Stimulated activated naive CD8-positive, alpha-beta T cell treated with anti-CD3 and anti-CD28 coated beads, Interleukin-15, Interleukin-2, amounts not matched to agents 100 ng/mL and 50 ng/mL, for 24 hours (primary cell): ENCODE measurements around the gene PRDM11.

ENCODE experiments used
- H3K27ac Mint-ChIP-seq: one replicate; pipeline ENCODE4 v1.8.0; 2021; ENCODE audit warnings: mild to moderate bottlenecking, mixed read lengths
- H3K27me3 Mint-ChIP-seq: one replicate; pipeline ENCODE4 v1.8.0; 2021; ENCODE audit warnings: mixed read lengths
- H3K36me3 Mint-ChIP-seq: one replicate; pipeline ENCODE4 v1.8.0; 2021; ENCODE audit warnings: low read depth, mixed read lengths
- H3K4me1 Mint-ChIP-seq: one replicate; pipeline ENCODE4 v1.8.0; 2021; ENCODE audit warnings: low read depth, mixed read lengths
- H3K4me3 Mint-ChIP-seq: one replicate; pipeline ENCODE4 v1.8.0; 2021; ENCODE audit warnings: mild to moderate bottlenecking, mixed read lengths
- H3K9me3 Mint-ChIP-seq: one replicate; pipeline ENCODE4 v1.8.0; 2021; ENCODE audit warnings: mixed read lengths

Gene PRDM11

DNA sequence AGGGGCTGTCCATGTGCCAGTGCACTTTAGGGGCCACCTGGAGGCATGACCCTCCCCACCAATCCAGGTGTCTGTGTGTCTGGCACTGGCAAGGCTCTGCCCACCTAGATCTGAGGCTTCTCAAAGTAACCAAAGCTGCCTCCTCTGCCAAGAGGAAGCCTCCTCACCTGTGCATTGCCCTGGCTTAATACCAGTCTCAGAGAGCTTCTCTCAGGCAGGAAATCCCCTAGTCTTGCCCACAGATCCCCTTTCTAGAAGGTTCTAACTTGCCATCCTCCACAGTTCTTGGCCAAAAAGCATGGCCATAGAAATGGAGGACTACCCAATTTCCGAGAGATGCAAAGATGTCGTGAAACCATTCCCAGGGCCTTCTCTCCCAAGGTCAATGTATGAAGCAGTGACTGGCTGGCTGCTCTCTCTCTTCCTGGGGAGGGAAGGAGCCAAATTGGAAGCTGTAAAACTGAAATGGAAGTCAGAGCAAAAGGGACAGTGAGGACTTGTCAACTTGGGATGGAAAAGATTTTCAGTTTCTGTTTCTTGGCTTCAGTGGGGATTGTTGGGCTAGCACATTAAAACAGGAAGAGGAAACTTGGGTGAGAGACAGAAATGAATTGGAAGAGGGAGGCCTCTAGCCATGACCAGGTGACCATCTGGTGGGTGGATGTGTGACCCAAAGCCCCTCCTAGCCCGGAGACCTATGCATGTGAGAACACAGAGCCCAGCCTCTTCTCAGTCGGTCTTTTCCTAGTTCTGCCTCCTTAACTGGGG lies 68.8 kb downstream of the PRDM11 start:
- Mint-ChIP-seq H3K4me1 (peaks cover 3% of the 10 kb centered on the region), H3K36me3 (peaks cover 7% of the 10 kb centered on the region), H3K27ac (no peak overlapping the region), H3K4me3 (no peak overlapping the region), H3K9me3 (no peaks in the 10 kb centered on the region), H3K27me3 (no peaks in the 10 kb centered on the region)

DNA sequence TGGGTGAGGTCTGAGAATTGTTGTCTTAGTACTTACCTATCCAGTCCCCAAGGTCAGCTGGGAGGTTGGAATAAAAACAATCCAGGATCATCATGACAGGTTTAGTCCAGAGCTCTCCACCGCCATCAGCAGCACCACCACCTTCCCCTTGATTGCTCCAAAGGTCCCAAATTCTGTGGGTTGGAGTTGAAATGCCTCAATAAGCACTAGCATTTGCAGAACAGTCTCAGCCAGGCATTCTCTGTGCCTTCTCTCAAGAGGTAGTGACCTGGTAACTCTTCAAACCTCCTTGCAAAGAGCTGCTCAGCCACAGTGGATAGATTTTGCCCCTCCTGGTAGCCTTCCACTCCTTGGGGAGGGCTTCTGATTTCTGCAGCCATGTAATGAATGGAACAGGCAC lies 69.6 kb downstream of the PRDM11 start:
- Mint-ChIP-seq H3K36me3 (peaks cover 12% of the 10 kb centered on the region), H3K4me3 (no peak overlapping the region), H3K4me1 (peaks cover 3% of the 10 kb centered on the region), H3K27ac (no peak overlapping the region), H3K27me3 (no peaks in the 10 kb centered on the region), H3K9me3 (no peaks in the 10 kb centered on the region)

DNA sequence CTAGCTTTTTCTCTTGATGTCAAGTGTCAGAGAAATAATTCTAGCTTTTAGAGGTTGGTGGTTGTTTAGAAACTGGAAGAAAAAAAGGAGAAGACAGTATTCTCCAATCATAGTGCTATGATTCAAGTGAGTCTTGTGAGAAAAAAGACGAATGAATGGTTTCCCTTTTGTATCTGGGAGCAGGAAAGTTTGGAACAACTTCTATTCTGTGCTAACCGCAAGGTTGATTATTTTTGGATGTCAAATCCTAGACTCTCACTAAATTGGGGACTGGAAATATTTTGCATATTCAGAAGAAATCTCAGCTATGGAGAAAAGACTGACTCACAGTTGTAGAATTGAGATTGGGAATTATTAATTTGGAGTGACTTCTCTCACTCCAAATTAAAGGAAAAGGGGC lies 70.5 kb downstream of the PRDM11 start:
- peaks cover 3% of the 10 kb centered on the region for H3K4me1 Mint-ChIP-seq
- no peaks in the 10 kb centered on the region for H3K27me3 Mint-ChIP-seq
- peaks cover 17% of the 10 kb centered on the region for H3K36me3 Mint-ChIP-seq
- H3K4me3 Mint-ChIP-seq: no peak overlapping the region
- H3K9me3 Mint-ChIP-seq: no peaks in the 10 kb centered on the region
- no peak overlapping the region for H3K27ac Mint-ChIP-seq

DNA sequence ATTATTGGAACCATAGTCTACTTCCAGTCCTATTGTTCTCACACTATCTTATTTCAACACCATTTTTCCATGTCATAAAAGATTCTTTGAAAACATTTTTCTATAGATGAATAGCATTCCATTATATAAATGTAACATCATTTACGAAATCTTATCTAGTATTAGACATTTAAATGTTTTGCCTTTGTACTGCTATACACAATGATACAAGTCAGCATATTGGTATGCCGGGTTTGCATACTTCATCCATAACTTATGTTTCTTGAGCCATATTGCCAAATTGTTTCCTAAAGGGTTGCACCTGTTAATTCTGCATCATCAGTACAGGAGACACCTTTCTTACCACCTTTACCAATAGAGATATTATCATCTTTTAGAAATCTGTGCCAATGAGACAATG lies 71.6 kb downstream of the PRDM11 start:
- Mint-ChIP-seq H3K4me3 (no peak overlapping the region), H3K27ac (no peak overlapping the region), H3K27me3 (no peaks in the 10 kb centered on the region), H3K4me1 (peaks cover 3% of the 10 kb centered on the region), H3K9me3 (no peaks in the 10 kb centered on the region), H3K36me3 (peaks cover 17% of the 10 kb centered on the region)

DNA sequence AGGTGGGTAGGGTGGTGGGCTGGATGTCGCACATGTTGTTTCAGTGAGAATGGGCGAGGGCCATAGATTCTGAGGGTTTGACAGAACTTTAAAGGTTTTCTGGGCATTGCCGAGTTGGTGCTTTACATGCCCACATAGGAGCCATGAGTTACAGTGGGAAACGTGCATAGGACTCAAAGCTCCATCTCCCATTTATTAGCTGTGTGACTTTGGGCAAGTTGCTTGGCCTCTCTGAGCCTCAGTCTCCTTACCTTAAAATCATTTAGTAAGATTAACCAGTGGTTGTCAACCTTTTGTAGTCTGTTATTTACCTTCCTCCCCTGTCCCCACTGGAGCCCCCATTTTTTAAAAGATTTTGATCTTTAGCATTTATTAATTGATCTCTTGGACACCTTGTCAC lies 72.3 kb downstream of the PRDM11 start:
- Mint-ChIP-seq H3K4me1 (peaks cover 3% of the 10 kb centered on the region), H3K27ac (no peak overlapping the region), H3K27me3 (no peaks in the 10 kb centered on the region), H3K4me3 (no peak overlapping the region), H3K9me3 (no peaks in the 10 kb centered on the region), H3K36me3 (peaks cover 12% of the 10 kb centered on the region)

DNA sequence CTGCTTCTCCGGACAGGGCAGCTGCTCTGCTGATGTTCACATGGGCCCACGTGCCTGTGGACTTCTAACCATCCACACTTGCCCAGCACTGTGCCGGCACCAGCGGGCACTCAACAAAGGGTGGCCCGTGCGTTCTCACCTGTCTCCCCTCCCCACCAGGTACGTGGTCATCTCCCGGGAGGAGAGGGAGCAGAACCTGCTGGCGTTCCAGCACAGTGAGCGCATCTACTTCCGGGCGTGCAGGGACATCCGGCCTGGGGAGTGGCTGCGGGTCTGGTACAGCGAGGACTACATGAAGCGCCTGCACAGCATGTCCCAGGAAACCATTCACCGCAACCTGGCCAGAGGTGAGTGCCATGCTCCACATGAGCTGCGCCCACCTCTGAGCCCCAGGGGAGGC lies 73.0 kb downstream of the PRDM11 start:
- Mint-ChIP-seq H3K27me3 (no peaks in the 10 kb centered on the region), H3K9me3 (no peaks in the 10 kb centered on the region), H3K4me1 (peaks cover 3% of the 10 kb centered on the region), H3K27ac (no peak overlapping the region), H3K36me3 (peaks cover 12% of the 10 kb centered on the region), H3K4me3 (no peak overlapping the region)

DNA sequence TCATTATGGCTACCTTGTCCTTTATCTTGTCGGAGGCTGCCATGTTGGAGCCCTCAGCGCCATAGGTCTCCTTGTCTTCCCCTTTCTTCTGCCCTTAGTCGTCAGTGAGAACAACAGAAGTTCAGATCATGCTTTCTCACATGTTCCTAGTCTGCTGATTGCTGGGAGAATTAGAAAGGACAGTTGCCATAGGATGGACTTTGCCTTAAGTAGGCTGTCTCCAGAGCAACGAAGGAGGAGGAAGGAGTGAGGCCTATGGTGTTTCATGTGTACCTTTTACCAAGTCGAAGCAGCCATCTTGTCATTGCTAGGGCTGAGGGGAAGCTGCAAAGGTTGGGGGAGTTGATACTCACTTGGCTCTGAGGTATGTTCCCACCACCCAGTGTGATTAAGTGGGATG lies 77.1 kb downstream of the PRDM11 start:
- H3K27ac Mint-ChIP-seq: no peak overlapping the region
- no peaks in the 10 kb centered on the region for H3K4me1 Mint-ChIP-seq
- H3K27me3 Mint-ChIP-seq: no peaks in the 10 kb centered on the region
- no peak overlapping the region for H3K4me3 Mint-ChIP-seq
- peaks cover 27% of the 10 kb centered on the region for H3K36me3 Mint-ChIP-seq
- no peaks in the 10 kb centered on the region for H3K9me3 Mint-ChIP-seq

DNA sequence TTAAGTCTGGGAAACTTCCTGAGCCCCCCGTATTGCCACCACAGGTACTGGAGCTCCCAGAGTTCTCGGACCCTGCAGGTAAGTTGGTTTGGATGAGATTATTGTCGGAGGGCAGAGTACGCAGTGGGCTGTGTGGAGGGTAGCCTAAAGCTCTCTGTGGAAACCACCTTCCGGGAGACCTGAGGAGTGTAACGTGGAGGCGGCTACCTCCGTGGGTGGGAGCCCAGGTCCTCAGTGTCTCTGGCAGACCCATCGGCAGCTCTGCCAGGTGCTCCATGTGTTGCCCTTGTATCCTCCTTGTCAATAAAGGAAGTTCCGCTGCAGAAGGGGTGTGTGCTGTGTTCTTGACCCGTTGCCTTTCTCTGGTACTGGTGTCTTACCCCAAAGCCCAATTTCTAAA lies 78.3 kb downstream of the PRDM11 start:
- no peaks in the 10 kb centered on the region for H3K9me3 Mint-ChIP-seq

DNA sequence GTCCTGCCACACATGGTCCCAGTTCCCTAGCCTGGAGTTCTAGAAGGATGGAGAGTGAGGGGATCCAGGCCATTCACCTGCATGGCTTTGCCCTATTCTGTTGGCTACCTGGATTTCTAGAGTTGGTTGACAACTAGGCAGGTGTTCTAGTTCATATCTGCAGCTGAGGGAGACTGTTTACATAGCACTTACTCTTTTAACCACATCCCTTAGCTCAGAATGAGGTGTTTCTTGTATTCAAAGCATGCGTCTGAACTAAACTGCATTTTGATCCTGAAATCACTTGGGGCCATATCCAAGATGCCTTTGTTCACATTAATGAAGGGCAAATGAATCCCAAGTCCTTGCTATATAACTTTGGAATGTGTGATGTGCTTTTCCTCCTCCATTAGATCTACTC lies 78.8 kb downstream of the PRDM11 start:
- Mint-ChIP-seq H3K4me1 (no peaks in the 10 kb centered on the region), H3K36me3 (peaks cover 27% of the 10 kb centered on the region), H3K9me3 (no peaks in the 10 kb centered on the region)

More for the DNA sequence above, 78.3 kb downstream of the PRDM11 start:
- H3K27me3 Mint-ChIP-seq: no peaks in the 10 kb centered on the region
- no peaks in the 10 kb centered on the region for H3K4me1 Mint-ChIP-seq
- H3K27ac Mint-ChIP-seq: no peak overlapping the region
- H3K36me3 Mint-ChIP-seq: peaks cover 30% of the 10 kb centered on the region
- H3K4me3 Mint-ChIP-seq: no peak overlapping the region

DNA sequence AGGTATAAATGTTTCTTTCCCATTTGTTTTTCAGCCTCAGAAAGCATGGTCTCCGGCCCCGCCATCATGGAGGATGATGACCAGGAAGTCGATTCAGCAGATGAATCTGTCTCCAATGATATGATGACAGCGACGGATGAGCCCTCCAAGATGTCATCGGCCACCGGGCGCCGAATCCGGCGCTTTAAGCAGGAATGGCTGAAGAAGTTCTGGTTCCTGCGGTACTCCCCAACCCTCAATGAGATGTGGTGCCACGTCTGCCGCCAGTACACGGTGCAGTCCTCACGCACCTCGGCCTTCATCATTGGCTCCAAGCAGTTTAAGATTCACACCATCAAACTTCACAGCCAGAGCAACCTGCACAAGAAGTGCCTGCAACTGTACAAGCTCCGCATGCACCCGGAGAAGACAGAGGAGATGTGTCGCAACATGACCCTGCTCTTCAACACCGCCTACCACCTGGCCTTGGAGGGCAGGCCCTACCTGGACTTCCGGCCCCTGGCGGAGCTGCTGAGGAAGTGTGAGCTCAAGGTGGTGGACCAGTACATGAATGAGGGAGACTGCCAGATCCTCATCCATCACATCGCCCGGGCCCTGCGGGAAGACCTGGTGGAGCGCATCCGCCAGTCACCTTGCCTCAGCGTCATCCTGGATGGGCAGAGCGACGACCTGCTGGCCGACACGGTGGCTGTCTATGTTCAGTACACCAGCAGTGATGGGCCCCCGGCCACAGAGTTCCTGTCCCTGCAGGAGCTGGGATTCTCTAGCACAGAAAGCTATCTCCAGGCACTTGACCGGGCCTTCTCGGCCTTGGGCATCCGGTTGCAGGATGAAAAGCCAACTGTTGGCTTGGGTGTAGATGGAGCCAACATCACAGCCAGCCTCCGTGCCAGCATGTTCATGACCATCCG lies 79.8 kb downstream of the PRDM11 start:
- peaks cover 21% of the 10 kb centered on the region for H3K36me3 Mint-ChIP-seq
- H3K4me3 Mint-ChIP-seq: no peak overlapping the region
- H3K27me3 Mint-ChIP-seq: no peaks in the 10 kb centered on the region
- no peak overlapping the region for H3K27ac Mint-ChIP-seq
- no peaks in the 10 kb centered on the region for H3K4me1 Mint-ChIP-seq
- H3K9me3 Mint-ChIP-seq: no peaks in the 10 kb centered on the region

More for the DNA sequence above, 78.8 kb downstream of the PRDM11 start:
- no peak overlapping the region for H3K4me3 Mint-ChIP-seq
- H3K27ac Mint-ChIP-seq: no peak overlapping the region
- H3K27me3 Mint-ChIP-seq: no peaks in the 10 kb centered on the region

DNA sequence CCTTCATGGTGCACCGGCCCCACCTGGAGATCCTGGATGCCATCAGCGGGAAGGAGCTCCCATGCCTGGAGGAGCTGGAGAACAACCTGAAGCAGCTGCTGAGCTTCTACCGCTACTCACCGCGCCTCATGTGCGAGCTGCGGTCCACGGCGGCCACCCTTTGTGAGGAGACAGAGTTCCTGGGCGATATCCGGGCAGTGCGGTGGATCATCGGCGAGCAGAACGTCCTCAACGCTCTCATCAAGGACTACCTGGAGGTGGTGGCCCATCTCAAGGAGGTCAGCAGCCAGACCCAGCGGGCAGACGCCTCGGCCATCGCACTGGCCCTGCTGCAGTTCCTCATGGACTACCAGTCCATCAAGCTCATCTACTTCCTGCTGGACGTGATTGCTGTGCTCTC lies 80.5 kb downstream of the PRDM11 start:
- H3K9me3 Mint-ChIP-seq: no peaks in the 10 kb centered on the region
- H3K27ac Mint-ChIP-seq: no peak overlapping the region
- H3K36me3 Mint-ChIP-seq: peaks cover 18% of the 10 kb centered on the region
- no peak overlapping the region for H3K4me3 Mint-ChIP-seq
- no peaks in the 10 kb centered on the region for H3K27me3 Mint-ChIP-seq
- no peaks in the 10 kb centered on the region for H3K4me1 Mint-ChIP-seq

DNA sequence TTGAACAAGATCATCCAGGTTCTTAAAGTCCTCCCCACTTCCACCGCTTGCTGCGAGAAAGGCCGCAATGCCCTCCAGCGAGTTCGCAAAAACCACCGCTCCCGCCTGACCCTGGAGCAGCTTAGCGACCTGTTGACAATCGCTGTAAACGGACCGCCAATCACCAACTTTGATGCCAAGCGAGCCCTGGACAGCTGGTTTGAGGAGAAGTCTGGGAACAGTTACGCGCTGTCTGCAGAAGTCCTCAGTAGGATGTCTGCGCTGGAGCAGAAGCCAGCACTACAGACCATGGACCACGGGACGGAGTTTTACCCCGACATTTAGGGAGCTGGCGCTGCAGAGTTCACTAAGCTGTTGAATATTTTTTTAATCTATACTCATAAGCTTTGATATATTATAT lies 81.4 kb downstream of the PRDM11 start:
- Mint-ChIP-seq H3K9me3 (no peaks in the 10 kb centered on the region), H3K27ac (no peak overlapping the region), H3K36me3 (peaks cover 18% of the 10 kb centered on the region), H3K27me3 (no peaks in the 10 kb centered on the region), H3K4me1 (no peaks in the 10 kb centered on the region), H3K4me3 (no peak overlapping the region)

DNA sequence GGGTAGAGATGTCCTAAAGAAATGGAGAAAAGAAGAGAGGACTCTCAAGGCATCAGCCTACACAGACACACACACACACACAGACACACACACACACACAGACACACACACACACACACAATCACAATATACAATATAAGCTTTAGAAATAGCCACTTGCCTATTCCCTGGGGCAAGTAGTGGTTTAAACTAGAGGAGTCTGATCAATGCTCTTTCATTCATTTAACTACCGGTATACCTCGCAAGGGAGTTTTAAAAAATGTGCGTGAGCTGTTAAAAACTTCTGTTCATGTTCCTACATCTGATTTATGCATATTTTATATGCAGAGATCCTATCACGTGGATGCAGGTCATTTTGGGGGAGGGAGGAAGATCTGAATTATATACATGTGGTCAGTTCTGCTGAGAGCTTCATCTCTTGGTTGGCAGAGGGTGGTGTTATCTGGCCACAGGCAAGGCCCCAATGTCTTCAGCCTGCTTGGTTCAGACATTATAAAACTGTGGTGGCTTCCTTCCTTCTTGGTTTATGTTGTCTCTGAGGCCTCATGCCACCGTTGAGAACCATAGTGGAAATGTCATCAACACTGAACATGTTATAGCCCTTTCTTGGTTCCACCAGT lies 83.1 kb downstream of the PRDM11 start:
- H3K36me3 Mint-ChIP-seq: peaks cover 18% of the 10 kb centered on the region
- no peaks in the 10 kb centered on the region for H3K27me3 Mint-ChIP-seq

DNA sequence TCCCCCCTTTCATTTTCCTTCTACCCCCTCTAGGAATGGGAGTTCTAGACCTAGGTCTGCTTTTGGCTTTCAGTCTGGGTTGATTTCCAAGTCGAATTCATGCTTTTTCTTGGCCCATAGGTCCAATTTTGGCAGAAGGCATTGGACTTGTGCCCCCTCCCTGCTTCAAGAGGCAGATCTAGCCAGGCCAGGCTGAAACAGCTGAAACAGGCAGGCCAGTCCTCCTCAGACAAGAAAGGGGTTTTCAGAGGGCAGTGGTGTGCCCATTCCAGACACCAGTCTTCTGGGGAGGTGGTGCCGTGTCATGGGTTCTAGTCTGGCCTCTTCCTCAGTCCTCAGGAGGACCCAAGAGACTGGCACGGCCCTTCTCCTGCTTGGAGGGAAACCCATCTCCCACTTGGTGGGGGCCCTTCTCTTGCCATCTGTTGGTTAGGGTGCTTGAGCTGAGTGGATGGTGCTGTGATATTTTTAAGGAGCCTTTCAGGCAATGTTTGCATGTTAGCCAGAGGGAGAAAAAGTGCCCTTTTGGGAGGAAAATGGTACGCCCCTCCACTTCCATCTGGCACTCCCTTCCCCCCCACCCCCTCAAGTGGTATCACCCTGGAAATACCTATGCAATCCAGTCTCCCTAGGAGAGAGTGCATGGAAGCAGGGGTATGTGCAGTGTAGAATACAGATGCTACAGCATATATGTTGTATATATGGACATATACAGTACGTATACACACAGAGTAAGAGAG lies 86.1 kb downstream of the PRDM11 start:
- Mint-ChIP-seq H3K27me3 (no peaks in the 10 kb centered on the region), H3K27ac (no peak overlapping the region), H3K36me3 (peaks cover 4% of the 10 kb centered on the region), H3K4me3 (no peak overlapping the region), H3K4me1 (no peaks in the 10 kb centered on the region), H3K9me3 (no peaks in the 10 kb centered on the region)

More for the DNA sequence above, 83.1 kb downstream of the PRDM11 start:
- Mint-ChIP-seq H3K9me3 (no peaks in the 10 kb centered on the region), H3K4me1 (no peaks in the 10 kb centered on the region), H3K4me3 (no peak overlapping the region), H3K27ac (no peak overlapping the region)
